Measurements from ENCODE around the gene BICDL2. TPM values are rescaled to one million over a fixed set of nuclear protein-coding genes. Genes with fewer than 3 reads are reported as not detected.

The BICDL2 gene
- total RNA-seq, 1 donor from 2014 or later: not detected

GRCh38 chr16:3003582-3004270, 33.0 kb downstream of the BICDL2 start:
- peaks cover 10% of the 10 kb centered on the region for H3K27me3 ChIP-seq
- intact Hi-C loops (cut with DNase I): loop anchor here (1.0 kb wide), 1 partner anchor 17 kb away; the partner anchor contains the start of gene TNFRSF12A
- TF ChIP-seq CTCF (IDR thresholded peaks at IDR 0.05): peak; percentile 37 to 66 (median 48)
- H3K9me3 ChIP-seq: no peaks in the 10 kb centered on the region
- peaks cover 0 to 4% of the 10 kb centered on the region in 2 donors for H3K4me1 ChIP-seq
- H3K36me3 ChIP-seq: no peaks in the 10 kb centered on the region
- no peak overlapping the region for H3K27ac ChIP-seq
- peak; percentile 87 to 97 for DNase-seq (ENCODE audit: low spot score in 2 of 2)
- peak overlapping the region in 1 of 2 donors; percentile 26 for H3K4me3 ChIP-seq

GRCh38 chr16:3001316-3001715, 35.4 kb downstream of the BICDL2 start:
- Histone ChIP-seq H3K4me1 (peaks cover 0 to 4% of the 10 kb centered on the region in 2 donors), H3K27me3 (peaks cover 10% of the 10 kb centered on the region), H3K4me3 (no peak overlapping the region), H3K36me3 (no peaks in the 10 kb centered on the region), H3K27ac (no peak overlapping the region), H3K9me3 (no peaks in the 10 kb centered on the region)
- TF ChIP-seq CTCF (IDR thresholded peaks at IDR 0.05): no peak
- intact Hi-C loops (cut with DNase I): no loop called here
- no peak for DNase-seq (ENCODE audit: low spot score in 2 of 2)

- Histone ChIP-seq H3K27ac (no peak overlapping the region), H3K27me3 (peaks cover 5% of the 10 kb centered on the region), H3K36me3 (no peaks in the 10 kb centered on the region), H3K4me1 (peaks cover 0 to 4% of the 10 kb centered on the region in 2 donors), H3K4me3 (no peak overlapping the region), H3K9me3 (no peaks in the 10 kb centered on the region)
- TF ChIP-seq CTCF (IDR thresholded peaks at IDR 0.05): no peak
- intact Hi-C loops (cut with DNase I): no loop called here
- DNase-seq (ENCODE audit: low spot score in 2 of 2): no peak
Observed at GRCh38 chr16:3000540-3000939, 36.2 kb downstream of the BICDL2 start.

GRCh38 chr16:2999929-3000328, 36.8 kb downstream of the BICDL2 start:
- no peaks in the 10 kb centered on the region for H3K36me3 ChIP-seq
- H3K27me3 ChIP-seq: peaks cover 1% of the 10 kb centered on the region
- TF ChIP-seq CTCF (IDR thresholded peaks at IDR 0.05): no peak
- peaks cover 0 to 3% of the 10 kb centered on the region in 2 donors for H3K4me1 ChIP-seq
- H3K9me3 ChIP-seq: no peaks in the 10 kb centered on the region
- intact Hi-C loops (cut with DNase I): no loop called here
- no peak overlapping the region for H3K4me3 ChIP-seq
- no peak for DNase-seq (ENCODE audit: low spot score in 2 of 2)
- H3K27ac ChIP-seq: no peak overlapping the region

- Histone ChIP-seq H3K27ac (no peak overlapping the region), H3K36me3 (no peaks in the 10 kb centered on the region), H3K4me3 (no peak overlapping the region), H3K9me3 (no peaks in the 10 kb centered on the region), H3K4me1 (no peaks in the 10 kb centered on the region), H3K27me3 (no peaks in the 10 kb centered on the region)
- DNase-seq (ENCODE audit: low spot score in 2 of 2): no peak
- TF ChIP-seq CTCF (IDR thresholded peaks at IDR 0.05): no peak
- intact Hi-C loops (cut with DNase I): no loop called here
Observed at GRCh38 chr16:2996298-2996697, 40.4 kb downstream of the BICDL2 start.

Measured in ascending aorta (tissue), 2 donors.